G401 (cell line): Measurements from ENCODE around the gene CADM4. TPM values are rescaled to one million over a fixed set of nuclear protein-coding genes. Genes with fewer than 3 reads are reported as not detected.
A peak's percentile ranks its signal among the peaks of the same experiment; 100 is the strongest.
"Not testable (repeated sequence)": the region's sequence is repeated elsewhere in the genome, so short reads cannot be mapped to it uniquely, and the experiment has no call there.

ENCODE experiments used
- DNase-seq: peaks from one replicate; pipeline ENCODE4 v3.0.0-alpha.2; 2015; ENCODE audit warnings: low spot score
- in situ Hi-C: cut with HindIII; loops from 2 replicates; pipeline ENCODE4 v1.10.0; 2016; ENCODE audit warnings: low sequenced_read_pairs, mixed read lengths
- total RNA-seq: library from RNA; depleted of rRNA; stranded (reverse); fragments of >200 nt; shearing (Covaris generic); gene quantifications from 2 replicates; pipeline ENCODE4 v1.2.3, GENCODE V29; 2014

Gene CADM4
- total RNA-seq, 1 experiment from 2014 or later: 58.7 TPM

- no peak for DNase-seq
- in situ Hi-C loops: no loop called here
Observed at GRCh38 chr19:43594081-43594697, 45.5 kb downstream of the CADM4 start.

DNA sequence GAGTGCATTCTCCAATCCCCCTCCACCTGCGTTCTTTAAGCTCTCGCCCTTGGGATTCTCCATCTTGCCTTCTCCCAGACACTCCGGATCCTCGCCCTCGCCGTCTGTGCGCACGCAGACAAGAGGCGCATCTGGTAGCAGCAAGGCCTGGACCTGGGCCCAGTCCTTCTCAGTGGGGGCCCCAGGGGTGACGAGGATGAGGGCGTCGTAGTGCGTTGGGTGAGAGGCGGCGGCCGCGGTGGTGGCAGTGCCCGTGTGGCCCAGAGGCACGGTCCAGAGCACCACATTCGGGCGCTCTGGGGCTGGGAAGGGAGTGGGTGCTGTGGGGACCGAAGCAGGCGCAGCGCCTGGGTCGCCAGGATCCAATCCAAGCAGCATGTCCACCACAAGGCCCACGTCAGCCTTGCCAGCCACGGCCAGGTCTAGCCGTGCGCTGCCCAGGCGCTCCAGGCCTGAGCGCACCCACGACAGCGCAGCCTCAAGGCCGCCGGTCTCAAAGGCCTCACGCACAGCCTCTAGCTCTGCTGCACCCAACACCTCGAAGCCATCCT, 46.8 kb downstream of the CADM4 start:
- in situ Hi-C loops: no loop called here
- no peak for DNase-seq

DNA sequence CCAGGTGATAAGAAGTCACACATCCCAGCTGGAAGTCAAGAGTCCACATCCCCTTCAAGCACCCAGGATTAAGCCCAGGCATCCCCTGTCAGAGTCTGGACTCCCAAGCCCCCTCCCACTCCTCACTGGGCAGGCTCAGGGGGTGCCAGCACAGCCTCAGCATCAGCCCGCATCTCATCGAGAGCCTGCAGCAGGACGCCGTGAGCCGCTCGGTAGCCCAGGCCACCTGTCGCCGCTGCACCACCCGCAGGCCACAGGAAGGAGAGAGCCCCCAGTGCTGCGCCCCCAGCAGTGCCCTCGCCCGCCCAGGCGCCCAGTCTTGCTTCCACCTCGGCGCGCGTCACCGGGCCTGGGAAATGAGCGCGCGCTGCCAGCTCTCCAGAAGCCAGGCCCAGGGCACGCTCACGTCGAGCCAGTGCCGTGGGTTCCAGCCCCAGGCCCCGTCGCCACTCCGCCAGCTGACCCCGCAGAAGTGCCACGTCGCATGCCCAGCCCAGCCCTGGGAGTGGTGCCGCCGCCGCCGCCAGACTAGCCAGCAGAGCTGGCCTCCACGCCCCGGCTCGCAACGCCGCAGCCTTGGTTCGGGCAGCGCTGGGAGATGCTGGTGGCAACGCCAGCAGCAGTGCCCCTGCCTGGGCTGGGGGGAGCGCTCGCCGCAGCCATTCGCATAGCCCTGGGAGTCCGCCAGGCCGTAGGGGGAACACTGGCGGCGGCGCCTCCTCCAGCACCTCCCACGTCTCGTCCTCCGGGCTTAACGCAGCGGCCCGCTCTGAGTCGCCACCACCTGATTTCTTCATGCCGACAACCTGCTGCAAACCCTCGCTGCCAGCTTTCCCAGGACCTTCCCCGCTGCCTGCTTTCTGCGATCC, 47.5 kb downstream of the CADM4 start:
- in situ Hi-C loops: no loop called here
- DNase-seq: no peak

DNA sequence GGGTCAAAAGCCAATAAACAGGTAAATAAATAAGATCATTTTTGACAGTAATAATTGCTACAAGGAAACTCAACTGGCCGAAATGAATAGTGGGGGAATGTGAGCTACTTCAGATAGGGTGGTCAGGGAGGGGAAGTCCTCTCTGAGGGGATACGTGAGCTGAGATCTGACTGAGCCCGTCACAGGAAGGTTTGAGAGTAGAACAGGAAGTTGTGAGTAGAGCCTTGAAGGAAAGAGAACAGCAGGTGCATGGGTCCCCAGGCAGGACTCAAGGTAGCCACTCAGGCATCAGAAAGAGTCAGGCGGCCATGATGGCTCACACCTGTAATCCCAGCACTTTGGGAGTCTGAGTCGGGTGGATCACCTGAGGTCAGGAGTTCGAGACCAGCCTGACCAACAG, 50.0 kb downstream of the CADM4 start:
- in situ Hi-C loops: no loop called here
- no peak for DNase-seq

DNA sequence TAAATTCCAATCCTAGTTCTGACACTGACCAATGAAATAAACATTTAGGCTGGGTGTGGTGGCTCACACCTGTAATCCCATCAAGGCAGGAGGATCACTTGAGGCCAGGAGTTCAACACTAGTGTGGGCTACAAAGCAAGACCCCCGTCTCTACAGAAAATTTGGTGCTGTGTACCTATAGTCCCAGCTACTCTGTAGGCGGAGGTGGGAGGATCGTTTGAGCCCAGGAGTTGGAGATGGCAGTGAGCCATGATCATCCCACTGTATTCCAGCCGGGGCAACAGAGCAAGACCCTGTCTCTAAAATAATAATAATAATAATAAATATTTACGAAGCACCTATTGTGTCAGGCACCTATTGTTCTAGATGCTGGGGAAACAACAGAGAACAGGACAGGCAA, 50.4 kb downstream of the CADM4 start:
- in situ Hi-C loops: no loop called here
- DNase-seq: no peak

DNA sequence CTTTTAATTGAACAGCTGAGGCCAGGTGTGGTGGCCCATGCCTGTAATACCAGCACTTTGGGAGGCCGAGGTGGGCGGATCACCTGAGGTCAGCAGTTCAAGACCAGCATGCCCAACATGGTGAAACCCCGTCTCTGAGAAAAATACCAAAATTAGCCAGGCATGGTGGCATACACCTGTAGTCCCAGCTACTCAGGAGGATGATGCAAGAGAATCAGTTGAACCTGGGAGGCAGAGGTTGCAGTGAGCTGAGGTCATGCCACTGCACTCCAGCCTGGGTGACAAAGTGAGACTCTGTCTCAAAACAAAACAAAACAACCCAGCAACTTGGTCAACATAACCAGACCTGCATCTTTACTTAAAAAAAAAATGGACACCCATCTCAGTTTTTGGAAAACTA, 52.6 kb downstream of the CADM4 start:
- in situ Hi-C loops, DNase-seq: not testable (repeated sequence)

- no peak for DNase-seq
- in situ Hi-C loops: no loop called here
Observed at GRCh38 chr19:43586346-43586745, 53.3 kb downstream of the CADM4 start.

- no peak for DNase-seq
- in situ Hi-C loops: no loop called here
Observed at GRCh38 chr19:43584484-43584883, 55.2 kb downstream of the CADM4 start.

DNA sequence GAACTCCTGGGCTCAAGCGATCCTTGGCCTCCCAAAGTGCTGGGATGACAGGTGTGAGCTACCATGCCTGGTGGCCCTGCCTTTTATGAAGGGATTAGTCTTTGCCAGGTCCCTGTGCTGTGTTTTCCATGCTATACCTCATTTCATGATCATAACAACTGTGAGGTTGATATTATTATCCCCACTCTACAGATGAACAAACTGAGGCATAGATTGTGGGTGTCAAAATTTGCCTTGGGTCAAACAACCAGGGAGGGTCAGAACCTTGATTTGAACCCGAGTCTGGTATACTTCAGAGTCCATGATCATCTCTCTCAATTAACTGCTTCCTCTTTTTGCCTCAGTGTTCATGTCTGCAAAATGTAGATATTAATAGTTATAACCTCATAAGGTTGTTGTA, 57.2 kb downstream of the CADM4 start:
- no peak for DNase-seq
- in situ Hi-C loops: no loop called here

- in situ Hi-C loops: no loop called here
- peak; percentile 47 for DNase-seq
Observed at GRCh38 chr19:43581467-43581866, 58.2 kb downstream of the CADM4 start.

- in situ Hi-C loops: loop anchor here (5.0 kb wide), 1 partner anchor 41 kb away; no protein-coding TSS in a partner anchor
- no peak for DNase-seq
Observed at GRCh38 chr19:43578787-43579186, 60.9 kb downstream of the CADM4 start.

DNA sequence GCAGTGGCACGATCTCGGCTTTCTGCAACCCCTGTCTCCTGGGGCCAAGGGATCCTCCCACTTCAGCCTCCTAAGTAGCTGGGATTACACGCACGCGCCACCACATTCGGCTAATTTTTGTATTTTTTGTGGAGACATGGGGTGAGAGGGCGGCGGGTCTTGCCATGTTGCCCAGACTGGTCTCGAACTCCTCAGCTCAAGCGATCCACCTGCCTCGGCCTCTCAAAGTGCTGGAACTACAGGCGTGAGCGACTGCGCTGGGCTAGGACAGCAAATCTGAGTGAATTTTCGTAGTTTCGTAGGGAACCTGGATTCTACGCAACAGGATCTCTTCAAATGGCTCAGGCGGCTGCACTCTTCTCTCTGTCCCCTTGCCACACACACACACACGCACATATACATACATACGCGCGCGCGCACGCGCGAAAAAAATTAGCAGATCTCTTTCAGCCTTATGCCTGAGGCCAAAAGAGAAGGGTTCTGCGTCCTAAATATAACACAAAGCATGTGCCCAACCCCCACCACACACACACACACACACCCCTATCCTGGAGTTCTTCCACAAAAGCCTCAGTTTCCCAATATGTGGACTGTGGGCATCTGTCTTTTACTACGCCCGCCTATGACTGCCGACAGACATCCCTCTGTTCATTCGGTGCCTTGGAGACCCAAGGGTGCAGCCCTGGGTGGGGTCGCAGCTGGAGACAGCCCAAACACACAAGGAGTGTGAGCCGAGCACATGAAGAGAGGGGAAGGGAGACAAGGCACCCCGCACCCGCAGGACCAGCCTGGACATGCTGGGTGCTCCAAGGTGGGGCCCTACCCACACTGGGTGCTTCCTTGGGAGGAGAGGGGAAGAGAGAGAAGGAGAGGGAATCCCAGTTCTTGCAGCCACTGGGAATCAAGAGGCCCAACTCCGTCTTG, 63.4 kb downstream of the CADM4 start:
- in situ Hi-C loops: loop anchor here (5.0 kb wide), 1 partner anchor 39 kb away; no protein-coding TSS in a partner anchor
- no peak for DNase-seq

DNA sequence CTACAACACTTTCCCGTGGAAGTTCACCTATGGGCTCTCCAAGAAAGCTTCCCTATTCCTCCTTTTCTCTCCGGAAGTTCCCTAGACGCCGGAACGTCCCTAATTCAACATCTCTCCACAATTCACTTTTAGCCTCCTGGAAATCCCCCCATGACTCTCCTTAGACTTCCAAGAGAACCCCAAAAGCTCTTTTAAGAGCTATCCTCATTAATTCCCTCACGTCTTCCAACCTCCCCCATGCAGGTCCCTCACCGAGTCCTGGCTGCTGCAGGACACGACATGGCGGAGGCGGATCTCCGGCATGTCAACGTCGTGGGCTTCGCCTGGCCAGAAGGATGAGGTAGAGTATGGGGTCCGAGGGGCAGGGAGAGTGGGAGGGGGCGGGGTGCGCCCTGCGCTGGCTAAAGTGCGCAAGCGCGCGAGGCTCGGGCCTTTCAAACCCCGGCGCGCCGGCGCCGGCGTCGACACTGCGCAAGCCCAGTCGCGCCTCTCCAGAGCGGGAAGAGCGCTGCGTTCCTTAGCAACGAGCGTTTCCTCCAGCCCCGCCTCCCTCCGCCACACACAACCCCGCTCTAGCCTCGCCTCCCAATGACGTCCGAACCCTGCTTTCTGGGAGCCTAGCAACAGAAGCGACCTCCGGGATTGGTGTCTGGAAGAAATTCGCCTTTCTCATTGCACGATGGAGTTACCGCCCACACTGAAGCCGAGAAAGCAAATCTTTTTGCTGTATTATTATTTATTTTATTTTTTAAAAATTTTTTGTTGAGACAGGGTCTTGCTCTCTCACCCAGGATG, 64.3 kb downstream of the CADM4 start, which contains the start of the genes PINLYP and XRCC1:
TSS of gene PINLYP (plus strand) at position 646 of the 795 bp plus-strand sequence. CDS start 1,391 bp downstream, outside the sequence.
TSS of gene XRCC1 (minus strand) at position 372 of the 795 bp plus-strand sequence. CDS start at position 303, 69 bp downstream.
- DNase-seq: peak; percentile 99
- in situ Hi-C loops: loop anchor here (5.0 kb wide), 1 partner anchor 38 kb away; no protein-coding TSS in a partner anchor

GRCh38 chr19:43574424-43575155, 65.1 kb downstream of the CADM4 start:
- DNase-seq: no peak
- in situ Hi-C loops: loop anchor here (5.0 kb wide), 1 partner anchor 37 kb away; no protein-coding TSS in a partner anchor
